ENCODE results near the gene CPEB3.
"Not testable (repeated sequence)": the region's sequence is repeated elsewhere in the genome, so short reads cannot be mapped to it uniquely, and the experiment has no call there.

The CPEB3 gene

DNA sequence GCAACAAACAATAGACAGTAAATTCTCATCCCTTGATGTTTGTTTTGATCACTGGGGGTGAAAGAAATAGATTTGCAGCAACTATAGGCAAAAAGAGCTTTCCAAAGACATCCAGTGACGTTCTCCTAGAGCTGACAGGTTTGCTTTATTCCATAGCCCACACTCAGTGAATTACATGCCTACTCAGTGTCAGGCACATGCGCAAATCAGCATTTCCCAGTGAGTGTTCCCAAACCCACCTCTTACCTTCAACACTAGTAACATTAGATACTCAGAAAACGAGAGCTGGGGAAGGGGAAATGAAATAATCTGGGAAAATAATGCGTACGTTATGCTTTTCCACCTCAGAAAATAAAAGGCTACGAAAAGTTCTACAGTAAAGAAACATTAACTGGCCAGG lies 144.1 kb downstream of the CPEB3 start:
- peak overlapping the region; percentile 35 to 55 for H3K27ac ChIP-seq
- no peak for DNase-seq (ENCODE audit: low spot score)
- H3K4me3 ChIP-seq = no peak overlapping the region
- TF ChIP-seq, protein P1, sequence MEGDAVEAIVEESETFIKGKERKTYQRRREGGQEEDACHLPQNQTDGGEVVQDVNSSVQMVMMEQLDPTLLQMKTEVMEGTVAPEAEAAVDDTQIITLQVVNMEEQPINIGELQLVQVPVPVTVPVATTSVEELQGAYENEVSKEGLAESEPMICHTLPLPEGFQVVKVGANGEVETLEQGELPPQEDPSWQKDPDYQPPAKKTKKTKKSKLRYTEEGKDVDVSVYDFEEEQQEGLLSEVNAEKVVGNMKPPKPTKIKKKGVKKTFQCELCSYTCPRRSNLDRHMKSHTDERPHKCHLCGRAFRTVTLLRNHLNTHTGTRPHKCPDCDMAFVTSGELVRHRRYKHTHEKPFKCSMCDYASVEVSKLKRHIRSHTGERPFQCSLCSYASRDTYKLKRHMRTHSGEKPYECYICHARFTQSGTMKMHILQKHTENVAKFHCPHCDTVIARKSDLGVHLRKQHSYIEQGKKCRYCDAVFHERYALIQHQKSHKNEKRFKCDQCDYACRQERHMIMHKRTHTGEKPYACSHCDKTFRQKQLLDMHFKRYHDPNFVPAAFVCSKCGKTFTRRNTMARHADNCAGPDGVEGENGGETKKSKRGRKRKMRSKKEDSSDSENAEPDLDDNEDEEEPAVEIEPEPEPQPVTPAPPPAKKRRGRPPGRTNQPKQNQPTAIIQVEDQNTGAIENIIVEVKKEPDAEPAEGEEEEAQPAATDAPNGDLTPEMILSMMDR (IDR thresholded peaks at IDR 0.05) = no peak

DNA sequence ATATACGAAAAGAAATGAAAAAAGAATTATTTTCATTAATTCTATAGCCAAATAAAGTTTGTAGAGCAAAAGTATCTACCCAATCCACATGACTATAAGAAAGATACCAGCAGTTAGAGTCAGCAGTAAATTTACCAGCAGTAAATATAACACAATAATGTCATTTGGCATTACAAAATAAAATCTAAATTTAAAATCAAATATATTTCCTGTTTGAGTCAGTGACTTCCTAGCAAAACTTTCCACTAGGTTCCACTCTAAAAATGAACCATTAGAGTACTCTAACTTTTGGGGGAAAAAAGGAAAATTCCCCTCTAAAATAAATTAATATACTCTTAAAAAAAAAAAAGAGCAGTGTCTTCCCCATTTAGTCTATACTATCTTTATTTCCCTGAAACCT lies 144.8 kb downstream of the CPEB3 start:
- no peak for DNase-seq (ENCODE audit: low spot score)
- TF ChIP-seq, protein P1 (IDR thresholded peaks at IDR 0.05) = no peak
- Histone ChIP-seq H3K4me3 (peak overlapping the region; percentile 32), H3K27ac (peak overlapping the region; percentile 35 to 61)

DNA sequence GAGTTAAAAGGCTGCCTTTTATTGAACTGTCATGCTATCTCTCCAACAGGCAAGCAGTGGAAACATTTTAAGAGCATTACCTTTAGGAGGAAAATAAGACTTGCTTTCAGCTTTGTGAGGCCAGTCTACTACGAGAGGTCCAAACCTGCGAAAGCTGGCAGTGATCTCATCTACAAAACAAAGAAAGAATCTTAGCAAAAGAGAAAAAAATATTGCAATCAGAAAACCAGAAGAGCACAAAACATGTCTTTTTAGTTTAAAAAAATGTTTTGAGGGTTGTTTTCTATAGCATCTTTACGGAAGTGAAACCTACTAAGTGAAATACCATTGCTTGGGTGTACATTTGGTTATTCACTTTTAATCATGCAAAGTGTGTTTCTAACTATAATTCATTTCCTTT lies 147.9 kb downstream of the CPEB3 start:
- TF ChIP-seq, protein P1 (IDR thresholded peaks at IDR 0.05) = no peak
- no peak for DNase-seq (ENCODE audit: low spot score)
- Histone ChIP-seq H3K4me3 (no peak overlapping the region), H3K27ac (no peak overlapping the region)

DNA sequence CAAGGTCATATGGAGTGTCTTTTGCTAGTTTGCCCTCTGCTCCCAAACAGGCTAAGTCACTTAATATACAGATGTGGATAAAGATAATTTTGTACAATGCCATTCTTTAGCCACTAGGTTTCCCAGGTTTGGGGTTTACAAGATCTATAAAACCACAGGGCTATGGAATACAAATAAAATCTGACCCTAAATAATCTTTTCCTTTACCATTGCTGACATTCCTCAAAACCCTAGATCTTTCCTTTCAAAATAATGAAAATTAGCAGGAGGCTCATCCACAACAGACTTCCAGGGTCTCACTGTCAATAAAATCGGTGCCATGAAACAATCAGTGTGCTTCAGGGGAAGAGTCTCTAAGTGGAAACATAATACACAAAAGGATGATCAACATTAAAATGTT lies 148.4 kb downstream of the CPEB3 start:
- no peak overlapping the region for H3K27ac ChIP-seq
- TF ChIP-seq, protein P1 (IDR thresholded peaks at IDR 0.05) = no peak
- H3K4me3 ChIP-seq = no peak overlapping the region
- DNase-seq (ENCODE audit: low spot score) = no peak

DNA sequence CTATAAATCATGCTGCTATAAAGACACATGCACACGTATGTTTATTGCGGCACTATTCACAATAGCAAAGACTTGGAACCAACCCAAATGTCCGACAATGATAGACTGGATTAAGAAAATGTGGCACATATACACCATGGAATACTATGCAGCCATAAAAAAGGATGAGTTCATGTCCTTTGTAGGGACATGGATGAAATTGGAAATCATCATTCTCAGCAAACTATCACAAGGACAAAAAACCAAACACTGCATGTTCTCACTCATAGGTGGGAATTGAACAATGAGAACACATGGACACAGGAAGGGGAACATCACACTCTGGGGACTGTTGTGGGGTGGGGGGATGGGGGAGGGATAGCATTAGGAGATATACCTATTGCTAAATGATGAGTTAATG lies 149.7 kb downstream of the CPEB3 start:
- H3K27ac ChIP-seq; DNase-seq (ENCODE audit: low spot score); H3K4me3 ChIP-seq: not testable (repeated sequence)

DNA sequence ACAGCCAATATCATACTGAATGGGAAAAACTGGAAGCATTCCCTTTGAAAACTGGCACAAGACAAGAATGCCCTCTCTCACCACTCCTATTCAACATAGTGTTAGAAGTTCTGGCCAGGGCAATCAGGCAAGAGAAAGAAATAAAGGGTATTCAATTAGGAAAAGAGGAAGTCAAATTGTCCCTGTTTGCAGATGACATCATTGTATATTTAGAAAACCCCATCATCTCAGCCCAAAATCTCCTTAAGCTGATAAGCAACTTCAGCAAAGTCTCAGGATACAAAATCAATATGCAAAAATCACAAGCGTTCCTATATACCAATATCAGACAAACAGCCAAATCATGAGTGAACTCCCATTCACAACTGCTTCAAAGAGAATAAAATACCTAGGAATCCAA lies 156.8 kb downstream of the CPEB3 start:
- DNase-seq (ENCODE audit: low spot score); H3K27ac ChIP-seq; H3K4me3 ChIP-seq: not testable (repeated sequence)

DNA sequence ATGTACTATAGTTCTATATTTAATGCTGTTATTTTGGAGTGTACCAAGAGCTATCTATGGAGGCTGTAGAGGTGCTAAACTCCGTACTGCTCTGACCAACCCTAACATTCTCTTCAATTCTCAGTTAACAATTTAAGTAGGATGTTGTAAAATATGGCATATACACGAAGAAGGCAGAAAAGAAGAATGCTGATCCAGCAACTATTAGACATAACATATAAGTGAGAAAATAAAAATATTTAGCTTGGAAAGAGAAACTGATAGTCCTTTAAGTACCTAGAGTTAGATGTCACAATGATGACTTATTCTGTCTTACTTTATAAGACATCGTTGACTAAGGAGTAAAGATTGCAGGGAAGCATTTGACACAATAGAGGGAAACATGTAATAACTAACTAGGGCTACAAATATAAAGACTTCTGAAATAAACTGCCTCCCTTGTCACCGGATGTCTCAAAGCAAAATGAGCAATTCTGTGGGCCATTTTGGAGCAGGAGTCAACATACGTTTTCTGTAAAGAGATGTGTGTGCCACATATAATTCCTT lies 159.5 kb downstream of the CPEB3 start:
- TF ChIP-seq, protein P1 (IDR thresholded peaks at IDR 0.05) = no peak
- no peak for DNase-seq (ENCODE audit: low spot score)
- Histone ChIP-seq H3K4me3 (no peak overlapping the region), H3K27ac (no peak overlapping the region)

DNA sequence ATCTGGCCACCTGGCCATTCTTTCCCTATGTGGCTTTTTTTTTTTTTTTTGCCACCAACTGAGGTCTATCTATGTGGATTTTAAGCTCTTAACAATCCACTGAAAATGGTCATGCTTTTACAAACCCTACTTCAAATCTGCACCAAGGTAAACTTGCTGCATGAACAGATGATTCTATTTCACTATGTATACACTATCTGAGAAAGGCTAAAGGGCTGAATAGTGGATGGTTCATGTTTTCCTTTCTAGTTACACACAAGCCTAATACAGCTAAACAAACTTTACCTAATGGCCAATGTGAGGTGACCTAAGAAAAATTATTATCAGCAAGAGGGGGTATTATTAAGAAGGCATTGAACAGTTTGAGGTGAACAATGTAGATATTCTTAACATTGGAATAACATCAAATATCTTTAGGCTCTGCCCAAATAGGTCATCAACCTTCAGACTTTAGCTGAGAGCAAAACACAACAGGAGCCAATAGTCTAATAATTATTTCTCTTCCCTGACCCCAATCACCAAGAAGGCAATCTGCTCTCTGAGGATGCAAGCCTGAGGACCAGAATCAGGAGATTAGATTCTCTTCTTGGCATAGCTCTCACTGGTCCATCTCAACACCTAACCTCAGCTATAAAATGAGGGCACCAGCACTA lies 160.1 kb downstream of the CPEB3 start:
- H3K4me3 ChIP-seq = no peak overlapping the region
- no peak for DNase-seq (ENCODE audit: low spot score)
- H3K27ac ChIP-seq = no peak overlapping the region
- TF ChIP-seq, protein P1 (IDR thresholded peaks at IDR 0.05) = no peak
